Mesenchymal stem cell (in vitro differentiated cells and primary cell): ENCODE results near the gene FHOD1.

Experiments
- DNase-seq: peaks from one replicate; pipeline ENCODE4 v3.0.0-alpha.2; 2013
- H2AFZ ChIP-seq: one replicate; pipeline ENCODE4 v1.6.1; 2013; ENCODE audit warnings: low read depth, mild to moderate bottlenecking, control low read depth, inconsistent platforms, low read length, moderate library complexity
- H2AK5ac ChIP-seq: 2 replicates; pipeline ENCODE4 v1.6.1; 2013; ENCODE audit warnings: low read length, moderate library complexity, mild to moderate bottlenecking, inconsistent platforms; ENCODE audit not compliant: severe bottlenecking
- H2BK120ac ChIP-seq: one replicate; pipeline ENCODE4 v1.6.1; 2013; ENCODE audit warnings: low read depth, mild to moderate bottlenecking, inconsistent platforms, low read length, moderate library complexity
- H2BK12ac ChIP-seq, 2 experiments: one replicate each; pipeline ENCODE4 v1.6.1; 2013; ENCODE audit warnings: inconsistent platforms in 2 of 2, low read length in 2 of 2, mild to moderate bottlenecking in 2 of 2, moderate library complexity in 2 of 2, control low read depth in 1 of 2
- H2BK15ac ChIP-seq: one replicate; pipeline ENCODE4 v1.6.1; 2013; ENCODE audit warnings: mild to moderate bottlenecking, low read depth, inconsistent platforms; ENCODE audit not compliant: poor library complexity, severe bottlenecking
- H2BK5ac ChIP-seq: 2 replicates; pipeline ENCODE4 v1.6.1; 2013; ENCODE audit warnings: low read depth, mild to moderate bottlenecking, low read length, control low read depth, inconsistent platforms; ENCODE audit not compliant: poor library complexity, severe bottlenecking
- H3K14ac ChIP-seq, 2 experiments: one replicate each; pipeline ENCODE4 v1.6.1; 2013; ENCODE audit warnings: inconsistent platforms in 2 of 2, low read length in 2 of 2, control low read depth in 1 of 2, mild to moderate bottlenecking in 1 of 2, moderate library complexity in 1 of 2
- H3K18ac ChIP-seq, 2 experiments: one replicate each; pipeline ENCODE4 v1.6.1; 2013; ENCODE audit warnings: inconsistent platforms in 2 of 2, low read length in 2 of 2, control low read depth in 1 of 2, low read depth in 1 of 2, mild to moderate bottlenecking in 1 of 2
- H3K23ac ChIP-seq, 2 experiments: one replicate each; pipeline ENCODE4 v1.6.1; 2013; ENCODE audit warnings: inconsistent platforms in 2 of 2, low read length in 2 of 2, mild to moderate bottlenecking in 2 of 2, moderate library complexity in 2 of 2, control low read depth in 1 of 2
- H3K27ac ChIP-seq: 2 replicates; pipeline ENCODE4 v1.5.1; 2013; ENCODE audit warnings: mild to moderate bottlenecking, moderate library complexity, low read length, control low read depth, inconsistent platforms; ENCODE audit not compliant: poor library complexity, severe bottlenecking
- H3K27me3 ChIP-seq, 2 experiments: 2 replicates each; pipeline versions ENCODE4 v1.6.1 to v1.7.0; 2013; ENCODE audit warnings: low read length in 2 of 2, mild to moderate bottlenecking in 2 of 2, moderate library complexity in 2 of 2, control low read depth in 1 of 2, inconsistent platforms in 1 of 2; ENCODE audit not compliant: control insufficient read depth in 1 of 2, insufficient read depth in 1 of 2
- H3K36me3 ChIP-seq, 2 experiments: 2 replicates each; pipeline versions ENCODE4 v1.6.1 to v1.7.0; 2013; ENCODE audit warnings: low read length in 2 of 2, control low read depth in 1 of 2, inconsistent platforms in 1 of 2, low read depth in 1 of 2, mild to moderate bottlenecking in 1 of 2; ENCODE audit not compliant: insufficient read depth in 2 of 2, control insufficient read depth in 1 of 2
- H3K4ac ChIP-seq, 2 experiments: one replicate each; pipeline ENCODE4 v1.6.1; 2013; ENCODE audit warnings: inconsistent platforms in 2 of 2, low read length in 2 of 2, mild to moderate bottlenecking in 2 of 2, moderate library complexity in 2 of 2, control low read depth in 1 of 2, low read depth in 1 of 2
- H3K4me1 ChIP-seq: 2 replicates; pipeline ENCODE4 v1.6.1; 2013; ENCODE audit warnings: low read depth, low read length, control low read depth; ENCODE audit not compliant: control insufficient read depth, insufficient read depth
- H3K4me2 ChIP-seq: 2 replicates; pipeline ENCODE4 v1.6.1; 2013; ENCODE audit warnings: low read length, mild to moderate bottlenecking, inconsistent platforms; ENCODE audit not compliant: poor library complexity, severe bottlenecking
- H3K4me3 ChIP-seq, 2 experiments: 2 replicates each; pipeline versions ENCODE4 v1.5.1 to v1.7.0; 2013; ENCODE audit warnings: low read length in 2 of 2, mild to moderate bottlenecking in 2 of 2, control low read depth in 1 of 2, low read depth in 1 of 2; ENCODE audit not compliant: insufficient read depth in 1 of 2
- H3K79me1 ChIP-seq: replicated peaks from 2 replicates; pipeline ENCODE4 v1.6.1; 2013; ENCODE audit warnings: mild to moderate bottlenecking, control low read depth, low read length, inconsistent platforms; ENCODE audit not compliant: poor library complexity, severe bottlenecking
- H3K9ac ChIP-seq: 2 replicates; pipeline ENCODE4 v1.7.0; 2013; ENCODE audit warnings: mild to moderate bottlenecking, low read length, moderate library complexity
- H3K9me3 ChIP-seq: 2 replicates; pipeline ENCODE4 v1.7.0; 2013; ENCODE audit warnings: mild to moderate bottlenecking, low read length; ENCODE audit not compliant: control insufficient read depth
- H4K8ac ChIP-seq: one replicate; pipeline ENCODE4 v1.6.1; 2013; ENCODE audit warnings: inconsistent platforms, mild to moderate bottlenecking, low read length, moderate library complexity
- H4K91ac ChIP-seq: one replicate; pipeline ENCODE4 v1.6.1; 2013; ENCODE audit warnings: mild to moderate bottlenecking, low read length, inconsistent platforms
- WGBS: methylation state at CpG from one replicate; pipeline ENCODE4 v1.1.7; 2013; ENCODE audit warnings: mixed read lengths; 5-methylcytosine and 5-hydroxymethylcytosine counted together

FHOD1 gene

DNA sequence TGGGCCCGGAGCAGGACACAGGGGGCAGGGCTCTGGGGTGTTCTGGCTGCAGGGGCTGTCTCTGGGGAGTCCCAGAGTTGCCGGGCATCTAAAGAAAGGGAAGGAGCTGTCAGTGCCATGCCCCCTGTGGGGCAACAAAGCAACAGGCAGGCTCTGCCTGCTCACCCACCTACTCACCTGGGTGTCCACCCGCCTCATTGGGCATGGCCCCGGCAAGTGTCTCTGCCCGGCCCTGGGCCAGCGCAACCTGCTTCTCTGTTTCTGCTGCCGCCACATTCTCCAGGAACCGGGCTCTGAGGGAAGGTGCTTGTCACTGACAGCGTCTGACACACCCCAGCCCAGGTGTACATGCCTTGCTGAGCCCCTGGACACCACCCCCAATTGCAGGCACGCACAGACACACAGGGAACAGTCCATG, 13.1 kb downstream of the FHOD1 start:
- H3K14ac ChIP-seq, result no peak overlapping the region
- H2BK5ac ChIP-seq, result no peak overlapping the region
- no peak for DNase-seq
- no peak overlapping the region for H3K18ac ChIP-seq
- H3K27me3 ChIP-seq, result no peaks in the 10 kb centered on the region
- WGBS, result 95% methylated on average over 10 of the region's 10 CpGs
- peaks cover 93 to 95% of the 10 kb centered on the region in 2 experiments for H3K36me3 ChIP-seq
- no peak overlapping the region for H2AK5ac ChIP-seq
- no peak overlapping the region for H2BK12ac ChIP-seq
- no peak overlapping the region for H3K27ac ChIP-seq
- no peak overlapping the region for H3K4me2 ChIP-seq
- no peak overlapping the region for H3K4ac ChIP-seq
- no peak overlapping the region for H2BK15ac ChIP-seq
- H3K9ac ChIP-seq, result no peak overlapping the region
- H4K91ac ChIP-seq, result no peak overlapping the region
- H2BK120ac ChIP-seq, result no peak overlapping the region
- peaks cover 45% of the 10 kb centered on the region for H3K79me1 ChIP-seq
- no peaks in the 10 kb centered on the region for H3K9me3 ChIP-seq
- H3K23ac ChIP-seq, result no peak overlapping the region
- peaks cover 3% of the 10 kb centered on the region for H3K4me1 ChIP-seq
- no peak overlapping the region for H3K4me3 ChIP-seq
- H2AFZ ChIP-seq, result no peak overlapping the region
- no peak overlapping the region for H4K8ac ChIP-seq

GRCh38 chr16:67233596-67233995, 13.7 kb downstream of the FHOD1 start:
- Histone ChIP-seq H3K27me3 (no peaks in the 10 kb centered on the region), H2BK15ac (no peak overlapping the region), H3K36me3 (peaks cover 93 to 95% of the 10 kb centered on the region in 2 experiments), H3K4me2 (no peak overlapping the region), H3K18ac (no peak overlapping the region), H3K79me1 (peaks cover 43% of the 10 kb centered on the region), H3K4me3 (no peak overlapping the region), H3K4me1 (peaks cover 3% of the 10 kb centered on the region), H4K8ac (no peak overlapping the region), H3K4ac (no peak overlapping the region), H4K91ac (no peak overlapping the region), H3K27ac (no peak overlapping the region), H2AFZ (no peak overlapping the region), H3K14ac (no peak overlapping the region), H3K9ac (no peak overlapping the region), H2BK5ac (no peak overlapping the region), H3K9me3 (no peaks in the 10 kb centered on the region), H2BK120ac (no peak overlapping the region), H2AK5ac (no peak overlapping the region), H2BK12ac (no peak overlapping the region), H3K23ac (no peak overlapping the region)
- DNase-seq, result no peak
- 96% methylated on average over 6 of the region's 7 CpGs for WGBS

DNA sequence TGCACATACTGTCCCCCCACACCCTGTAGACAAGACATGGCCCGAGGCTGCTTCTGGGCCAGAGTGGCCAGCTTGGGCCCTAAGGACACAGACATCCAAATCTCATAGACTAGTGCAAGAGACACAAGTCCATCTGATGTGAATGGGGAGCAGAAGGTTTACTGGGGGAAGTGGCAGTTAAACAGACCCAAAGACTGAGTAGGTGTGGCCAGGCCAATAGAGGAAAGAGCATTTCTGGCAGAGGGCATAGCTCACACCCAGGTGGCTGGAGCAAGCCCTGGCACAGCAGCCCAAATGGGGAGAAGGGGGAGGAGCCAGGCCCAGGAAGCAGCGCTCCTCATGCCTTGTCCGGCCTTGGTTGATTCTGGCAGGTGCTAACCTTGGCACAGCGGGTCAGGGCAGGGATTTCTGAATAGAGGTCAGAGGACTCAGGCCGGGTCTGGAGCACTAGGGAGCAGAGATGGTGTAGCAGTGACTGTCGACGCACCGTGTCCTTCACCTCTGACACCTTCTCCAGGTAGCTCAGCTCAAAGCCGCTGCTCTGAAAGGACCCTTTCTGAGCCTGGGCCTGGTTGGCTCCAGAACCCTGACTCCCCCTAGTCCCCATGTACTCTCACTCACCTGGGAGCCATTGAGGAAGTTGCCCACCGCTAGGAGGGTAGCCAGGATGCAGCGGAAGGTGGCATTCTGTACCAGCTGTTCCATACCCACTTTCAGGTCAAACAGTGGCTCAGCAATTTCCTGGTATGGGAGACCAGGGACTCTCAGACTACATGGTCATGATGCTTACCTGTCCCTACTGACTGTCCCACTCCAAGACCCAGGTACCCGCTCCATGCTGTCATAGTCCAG, 16.2 kb downstream of the FHOD1 start:
- Histone ChIP-seq H3K18ac (no peak overlapping the region), H3K4me3 (no peak overlapping the region), H3K36me3 (peaks cover 77% of the 10 kb centered on the region in 2 experiments), H3K4me2 (no peak overlapping the region), H2BK12ac (no peak overlapping the region), H3K23ac (no peak overlapping the region), H2BK5ac (no peak overlapping the region), H3K9me3 (no peaks in the 10 kb centered on the region), H3K4ac (no peak overlapping the region), H2BK120ac (no peak overlapping the region), H3K27me3 (no peaks in the 10 kb centered on the region), H3K9ac (no peak overlapping the region), H3K4me1 (peaks cover 14% of the 10 kb centered on the region), H2AFZ (no peak overlapping the region), H3K79me1 (peaks cover 35% of the 10 kb centered on the region), H2AK5ac (no peak overlapping the region), H3K14ac (no peak overlapping the region), H4K8ac (no peak overlapping the region), H3K27ac (no peak overlapping the region), H2BK15ac (no peak overlapping the region), H4K91ac (no peak overlapping the region)
- 97% methylated on average over 11 of the region's 12 CpGs for WGBS
- DNase-seq, result no peak

DNA sequence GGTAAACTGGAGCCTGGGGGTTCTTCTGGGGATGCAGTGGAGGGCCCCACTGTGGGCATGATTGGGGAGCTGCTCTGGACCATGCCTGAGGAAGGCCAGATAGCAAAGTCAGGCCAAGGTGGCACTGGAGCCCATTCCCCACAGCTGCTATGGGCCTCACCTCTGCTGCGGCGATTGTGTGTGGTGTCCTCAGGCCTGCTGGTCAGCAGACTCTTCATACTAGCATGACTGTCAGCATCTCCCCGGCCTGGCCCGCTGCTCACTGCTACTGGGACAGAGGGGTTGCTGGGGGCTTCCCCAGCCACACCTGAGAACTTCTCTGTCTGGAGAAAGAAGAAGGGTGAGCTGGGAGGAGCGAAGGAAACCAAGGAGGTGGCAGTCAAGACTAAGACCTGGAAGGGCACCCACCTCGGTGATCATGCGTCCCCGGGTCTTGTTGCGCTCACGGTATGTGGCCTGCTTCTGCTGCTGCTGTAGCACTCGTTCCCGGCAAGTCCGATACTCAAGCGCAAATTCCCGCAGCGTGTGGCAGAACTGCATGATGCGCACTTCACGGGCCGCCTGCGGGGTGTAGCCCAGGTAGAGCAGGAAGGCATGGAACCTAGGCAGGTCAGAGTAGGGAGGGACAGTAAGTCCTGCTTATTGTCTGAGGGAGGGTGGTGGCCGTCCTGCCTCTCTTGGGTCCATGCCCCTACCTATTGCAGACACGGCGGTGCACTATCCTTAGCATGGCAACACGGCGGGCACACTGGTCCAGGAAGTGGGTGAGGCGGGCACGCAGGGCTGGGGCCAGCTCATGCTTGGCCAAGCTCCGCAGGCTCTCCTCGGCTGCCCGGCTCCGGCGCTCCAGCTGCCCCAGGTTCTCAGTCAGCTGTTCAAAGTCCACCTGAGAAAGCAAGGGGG, 17.1 kb downstream of the FHOD1 start:
- no peak overlapping the region for H3K4me3 ChIP-seq
- H4K91ac ChIP-seq, result no peak overlapping the region
- H3K4me2 ChIP-seq, result no peak overlapping the region
- no peak overlapping the region for H3K23ac ChIP-seq
- H3K27ac ChIP-seq, result no peak overlapping the region
- peaks cover 19% of the 10 kb centered on the region for H3K4me1 ChIP-seq
- H2BK15ac ChIP-seq, result no peak overlapping the region
- no peaks in the 10 kb centered on the region for H3K27me3 ChIP-seq
- peaks cover 37% of the 10 kb centered on the region for H3K79me1 ChIP-seq
- H2AK5ac ChIP-seq, result no peak overlapping the region
- H2AFZ ChIP-seq, result no peak overlapping the region
- H4K8ac ChIP-seq, result no peak overlapping the region
- peaks cover 68 to 69% of the 10 kb centered on the region in 2 experiments for H3K36me3 ChIP-seq
- no peak overlapping the region for H3K4ac ChIP-seq
- no peak overlapping the region for H2BK120ac ChIP-seq
- H2BK5ac ChIP-seq, result no peak overlapping the region
- DNase-seq, result no peak
- H3K9me3 ChIP-seq, result no peaks in the 10 kb centered on the region
- WGBS, result 98% methylated on average over 32 of the region's 32 CpGs
- no peak overlapping the region for H3K9ac ChIP-seq
- H3K18ac ChIP-seq, result no peak overlapping the region
- H3K14ac ChIP-seq, result no peak overlapping the region
- H2BK12ac ChIP-seq, result no peak overlapping the region
